Natural killer cell (primary cell): ENCODE results near the gene GSTT2. TPM values are rescaled to one million over a fixed set of nuclear protein-coding genes. Genes with fewer than 3 reads are reported as not detected.

Experiments used
- ATAC-seq, 3 donors: fragments of 150-1000 bp in 2 of 3; fragments of 200-7000 bp in 1 of 3; cut with Tn5 transposase; 1 replicate in 1 of 3; 2 replicates in 2 of 3; pipeline ENCODE4 v1.10.0; 2021; ENCODE audit warnings: mild to moderate bottlenecking in 2 of 3, moderate library complexity in 2 of 3
- DNase-seq, 2 donors: peaks; one replicate each; pipeline versions ENCODE4 v3.0.0 to v3.0.0-alpha.2; 2013 to 2021; ENCODE audit warnings: mixed read lengths in 1 of 2
- H3K27ac ChIP-seq: one replicate; pipeline ENCODE4 v1.5.1; 2013; ENCODE audit warnings: mild to moderate bottlenecking, low read length
- H3K27me3 ChIP-seq: one replicate; pipeline ENCODE4 v1.6.1; 2013; ENCODE audit warnings: low read length; ENCODE audit not compliant: control insufficient read depth, insufficient read depth
- H3K36me3 ChIP-seq: one replicate; pipeline ENCODE4 v1.6.1; 2013; ENCODE audit warnings: low read length; ENCODE audit not compliant: control insufficient read depth, insufficient read depth
- H3K4me1 ChIP-seq: one replicate; pipeline ENCODE4 v1.6.1; 2013; ENCODE audit warnings: low read length; ENCODE audit not compliant: control insufficient read depth, insufficient read depth
- H3K4me3 ChIP-seq: one replicate; pipeline ENCODE4 v1.5.1; 2013; ENCODE audit warnings: low read length
- H3K9me3 ChIP-seq: one replicate; pipeline ENCODE4 v1.6.1; 2013; ENCODE audit warnings: low read length; ENCODE audit not compliant: control insufficient read depth, insufficient read depth
- H3K27ac Mint-ChIP-seq, 2 donors: one replicate each; pipeline ENCODE4 v1.8.0; 2022; ENCODE audit warnings: mild to moderate bottlenecking in 2 of 2, mixed read lengths in 2 of 2, moderate library complexity in 1 of 2
- H3K27me3 Mint-ChIP-seq, 2 donors: one replicate each; pipeline ENCODE4 v1.8.0; 2022; ENCODE audit warnings: low read depth in 2 of 2, mixed read lengths in 2 of 2
- H3K36me3 Mint-ChIP-seq: one replicate; pipeline ENCODE4 v1.8.0; 2022; ENCODE audit warnings: mixed read lengths
- H3K4me1 Mint-ChIP-seq, 2 donors: one replicate each; pipeline ENCODE4 v1.8.0; 2022; ENCODE audit warnings: mixed read lengths in 2 of 2
- H3K4me3 Mint-ChIP-seq: one replicate; pipeline ENCODE4 v1.8.0; 2022; ENCODE audit warnings: mild to moderate bottlenecking, moderate library complexity, mixed read lengths
- H3K9me3 Mint-ChIP-seq, 2 donors: one replicate each; pipeline ENCODE4 v1.8.0; 2022; ENCODE audit warnings: mixed read lengths in 2 of 2
- CTCF ChIP-seq: fragments of 200-600 bp; IDR thresholded peaks from one replicate; pipeline ENCODE4 v1.8.0; 2022; ENCODE audit warnings: antibody characterized with exemption
- WGBS: methylation state at CpG from one replicate; pipeline ENCODE4 v1.1.7; 2013; ENCODE audit warnings: missing lambda C conversion rate; ENCODE audit not compliant: insufficient coverage; 5-methylcytosine and 5-hydroxymethylcytosine counted together
- intact Hi-C: fragments of 100-400 bp; cut with micrococcal nuclease; formaldehyde crosslinking; loops from one replicate; pipeline ENCODE4 v1.14.2; 2022
- total RNA-seq, 4 donors: library from RNA; stranded (reverse); fragments of 120-200 nt in 1 of 4; gene quantifications; one replicate each; pipeline versions ENCODE4 v1.2.3 to v1.2.4, GENCODE V29; 2013 to 2022

Gene GSTT2
- total RNA-seq, 3 donors from 2014 or later (not counting 1 experiment from before 2014, with no cell fraction given), result not detected

DNA sequence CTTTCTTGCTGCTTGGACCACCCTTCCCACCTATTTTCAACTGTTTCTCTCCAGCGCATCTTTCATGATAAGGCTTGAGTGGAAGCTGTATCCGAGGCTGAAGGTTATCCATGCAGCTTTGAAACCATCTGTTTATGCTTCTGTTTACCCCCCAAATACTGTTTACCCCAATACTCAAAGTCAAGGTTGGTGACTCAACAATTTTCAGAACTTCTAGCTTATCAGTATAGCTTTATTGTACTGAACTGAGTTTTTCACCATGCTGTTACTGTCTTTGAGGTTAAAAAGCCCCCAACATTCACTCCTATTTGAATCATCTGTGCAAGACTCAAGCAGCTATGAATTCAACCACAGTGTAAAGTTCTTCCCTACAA lies 30.1 kb downstream of the GSTT2 start:
- no peak for ATAC-seq

GRCh38 chr22:24011735-24012068 lies 31.8 kb downstream of the GSTT2 start:
- no peak for DNase-seq
- H3K27me3 ChIP-seq, result no peaks in the 10 kb centered on the region
- no peaks in the 10 kb centered on the region for H3K36me3 Mint-ChIP-seq
- peaks cover 27 to 28% of the 10 kb centered on the region in 2 donors for H3K4me1 Mint-ChIP-seq
- H3K9me3 ChIP-seq, result no peaks in the 10 kb centered on the region
- H3K9me3 Mint-ChIP-seq, result no peaks in the 10 kb centered on the region
- intact Hi-C loops, result loop anchor here (2.0 to 10.0 kb wide), 2 partner anchors 143 to 225 kb away; partner anchors contain the start of gene SMARCB1
- ATAC-seq, result no peak
- peak overlapping the region; percentile 91 for H3K27ac ChIP-seq
- no peak for TF ChIP-seq CTCF
- peak overlapping the region; percentile 97 for H3K4me3 Mint-ChIP-seq
- peak overlapping the region; percentile 99 for H3K4me3 ChIP-seq
- WGBS, result under 1% methylated on average over 10 of the region's 10 CpGs
- no peaks in the 10 kb centered on the region for H3K27me3 Mint-ChIP-seq
- peak overlapping the region; percentile 93 to 95 for H3K27ac Mint-ChIP-seq
- no peaks in the 10 kb centered on the region for H3K36me3 ChIP-seq
- peaks cover 13% of the 10 kb centered on the region for H3K4me1 ChIP-seq

More for the DNA sequence above, 30.1 kb downstream of the GSTT2 start:
- no peak overlapping the region for H3K27ac ChIP-seq
- intact Hi-C loops, result loop anchor here (2.0 to 10.0 kb wide), 2 partner anchors 145 to 223 kb away; partner anchors contain the start of gene SMARCB1
- peaks cover 13% of the 10 kb centered on the region for H3K4me1 ChIP-seq
- Mint-ChIP-seq H3K4me3 (peak overlapping the region; percentile 35), H3K36me3 (no peaks in the 10 kb centered on the region), H3K27me3 (no peaks in the 10 kb centered on the region), H3K4me1 (peaks cover 21 to 27% of the 10 kb centered on the region in 2 donors), H3K27ac (peak overlapping the region; percentile 93 to 95), H3K9me3 (no peaks in the 10 kb centered on the region)
- no peak for DNase-seq
- H3K4me3 ChIP-seq, result no peak overlapping the region
- no peak for TF ChIP-seq CTCF
- no peaks in the 10 kb centered on the region for H3K36me3 ChIP-seq
- no peaks in the 10 kb centered on the region for H3K27me3 ChIP-seq
- WGBS, result 93% methylated on average over 2 of the region's 2 CpGs
- H3K9me3 ChIP-seq, result no peaks in the 10 kb centered on the region

GRCh38 chr22:24016156-24016555 lies 36.2 kb downstream of the GSTT2 start:
- no CpG with 5 or more reads among the region's 1 CpG for WGBS
- DNase-seq (no peak), ATAC-seq (no peak)
- Mint-ChIP-seq H3K4me3 (no peak overlapping the region), H3K27me3 (no peaks in the 10 kb centered on the region), H3K4me1 (peaks cover 20 to 32% of the 10 kb centered on the region in 2 donors), H3K36me3 (no peaks in the 10 kb centered on the region), H3K9me3 (no peaks in the 10 kb centered on the region), H3K27ac (no peak overlapping the region)
- Histone ChIP-seq H3K27me3 (no peaks in the 10 kb centered on the region), H3K9me3 (no peaks in the 10 kb centered on the region), H3K4me3 (no peak overlapping the region), H3K4me1 (peaks cover 8% of the 10 kb centered on the region), H3K36me3 (no peaks in the 10 kb centered on the region), H3K27ac (no peak overlapping the region)
- intact Hi-C loops, result loop anchor here (10.0 kb wide), 1 partner anchor 139 kb away; no protein-coding TSS in a partner anchor
- no peak for TF ChIP-seq CTCF

DNA sequence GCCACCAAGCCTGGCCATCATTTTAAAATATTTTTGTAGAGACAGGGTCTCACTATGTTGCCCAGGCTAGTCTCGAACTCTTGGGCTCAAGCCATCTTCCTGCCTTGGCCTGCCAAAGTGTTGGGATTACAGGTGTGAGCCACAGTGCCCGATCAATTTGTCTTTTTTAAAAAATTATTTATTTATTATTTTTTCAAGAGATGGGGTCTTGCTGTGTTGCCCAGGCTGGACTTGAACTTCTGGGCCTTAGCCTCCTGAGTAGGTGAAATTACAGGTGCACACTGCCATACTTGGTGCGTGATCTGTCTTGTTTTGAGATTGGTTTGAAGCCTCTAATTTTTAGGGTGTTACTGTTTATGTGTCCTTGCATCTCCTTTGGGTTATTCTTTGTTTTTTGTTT lies 41.4 kb downstream of the GSTT2 start:
- Mint-ChIP-seq H3K9me3 (no peaks in the 10 kb centered on the region), H3K4me1 (peaks cover 24 to 30% of the 10 kb centered on the region in 2 donors), H3K27me3 (no peaks in the 10 kb centered on the region), H3K4me3 (no peak overlapping the region), H3K27ac (no peak overlapping the region), H3K36me3 (no peaks in the 10 kb centered on the region)
- DNase-seq (no peak), ATAC-seq (no peak)
- no peaks in the 10 kb centered on the region for H3K4me1 ChIP-seq
- no peak overlapping the region for H3K4me3 ChIP-seq
- TF ChIP-seq CTCF, result no peak
- no peaks in the 10 kb centered on the region for H3K9me3 ChIP-seq
- H3K27ac ChIP-seq, result no peak overlapping the region
- peaks cover 2% of the 10 kb centered on the region for H3K36me3 ChIP-seq
- 92% methylated on average over 2 of the region's 3 CpGs for WGBS
- no peaks in the 10 kb centered on the region for H3K27me3 ChIP-seq
- intact Hi-C loops, result no loop called here
